T-helper 9 cell (primary cell): ENCODE measurements around the gene SF1.

Experiments
- DNase-seq: peaks from one replicate; pipeline ENCODE4 v3.0.0-alpha.2; 2020

Gene SF1

DNA sequence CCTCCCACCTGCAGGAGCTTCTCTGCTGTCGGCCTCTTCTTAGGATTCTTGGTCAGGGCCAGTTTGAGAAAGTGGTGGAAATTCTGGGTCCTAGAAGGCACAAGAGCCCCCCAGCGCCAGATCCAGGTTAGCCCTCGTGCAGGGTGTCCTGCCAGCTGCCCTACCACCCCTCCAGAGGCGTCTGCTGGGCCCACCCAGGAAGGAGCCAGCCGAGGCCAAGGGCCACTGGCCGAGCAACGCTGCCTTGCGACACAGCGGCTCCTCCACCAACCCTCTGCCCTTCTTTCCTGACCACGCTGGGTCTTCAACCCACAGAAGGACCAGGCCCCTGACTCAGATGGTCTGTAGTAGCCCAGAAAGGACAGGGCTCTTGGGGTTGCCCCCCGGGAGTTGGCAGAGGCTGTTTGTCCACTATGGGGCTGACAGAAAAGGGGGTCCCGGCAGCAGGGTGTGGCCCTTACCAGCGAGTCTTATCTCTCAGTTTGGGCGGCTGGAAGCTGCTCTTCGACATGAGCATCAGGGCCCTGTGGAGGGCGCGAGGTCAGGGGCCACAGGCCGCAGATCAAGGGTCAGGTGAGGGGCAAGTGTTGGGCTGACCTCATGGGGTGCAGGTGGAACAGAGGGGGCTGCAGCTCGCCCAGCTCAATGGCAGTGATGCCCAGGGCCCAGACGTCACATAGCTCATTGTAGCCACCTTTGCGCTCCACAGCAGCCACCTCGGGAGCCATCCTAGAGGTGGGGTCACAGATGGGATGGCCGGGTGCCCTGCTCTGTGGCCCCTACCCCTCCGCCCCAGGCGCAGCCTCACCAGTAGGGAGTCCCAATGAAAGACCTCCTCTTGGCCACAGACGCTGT lies 22.2 kb upstream of the SF1 start:
- no peak for DNase-seq

DNA sequence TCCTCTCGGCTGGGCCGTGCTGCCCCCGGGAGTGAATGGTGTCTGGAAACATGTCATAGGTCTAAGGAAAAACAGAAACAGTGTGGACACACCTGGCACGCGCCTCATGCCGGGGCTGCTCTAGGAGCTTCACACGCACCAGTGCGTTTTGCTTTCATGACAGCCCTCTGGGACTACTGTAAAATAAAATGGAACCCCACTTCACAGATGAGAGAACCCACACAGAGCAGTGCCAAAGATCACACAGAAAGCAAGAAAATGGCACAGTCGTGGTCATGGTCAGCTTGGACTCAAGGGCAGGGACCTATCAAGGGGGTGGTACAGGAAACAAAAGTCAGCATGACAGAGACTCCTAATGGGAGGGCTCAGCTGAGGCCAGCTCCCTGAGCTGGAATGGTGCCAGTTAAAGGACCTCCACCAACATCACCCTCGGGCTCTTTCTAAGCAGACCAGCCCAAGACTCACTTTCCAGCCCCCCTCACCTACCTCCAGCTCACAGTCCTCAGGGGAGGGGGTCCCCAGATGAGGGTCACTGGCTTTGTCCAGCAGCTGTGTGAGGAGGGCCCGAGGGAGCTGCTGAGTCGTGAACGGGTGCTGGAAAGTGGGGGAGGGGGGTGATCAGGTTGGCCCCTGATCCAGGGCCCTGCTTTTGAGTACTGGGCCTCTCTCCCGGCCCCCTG lies 21.4 kb upstream of the SF1 start:
- DNase-seq: no peak

DNA sequence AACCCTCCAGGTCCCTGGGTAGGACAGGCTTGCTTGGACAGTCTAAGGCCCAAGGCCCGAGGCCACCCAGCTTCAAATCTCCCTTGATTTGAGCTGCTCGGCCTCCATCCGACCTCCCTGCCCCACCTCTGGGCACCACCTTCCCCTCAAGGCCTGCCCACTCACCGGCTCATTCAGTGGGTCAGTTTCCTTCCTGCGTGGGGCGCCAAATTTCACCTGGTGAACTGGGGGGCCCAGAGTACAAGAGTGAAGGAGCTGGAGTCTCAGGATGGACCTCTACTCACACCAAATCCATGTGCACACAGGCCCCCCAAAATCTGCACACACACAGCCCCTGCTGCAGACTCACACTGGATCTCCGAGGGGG lies 20.9 kb upstream of the SF1 start:
- no peak for DNase-seq

DNA sequence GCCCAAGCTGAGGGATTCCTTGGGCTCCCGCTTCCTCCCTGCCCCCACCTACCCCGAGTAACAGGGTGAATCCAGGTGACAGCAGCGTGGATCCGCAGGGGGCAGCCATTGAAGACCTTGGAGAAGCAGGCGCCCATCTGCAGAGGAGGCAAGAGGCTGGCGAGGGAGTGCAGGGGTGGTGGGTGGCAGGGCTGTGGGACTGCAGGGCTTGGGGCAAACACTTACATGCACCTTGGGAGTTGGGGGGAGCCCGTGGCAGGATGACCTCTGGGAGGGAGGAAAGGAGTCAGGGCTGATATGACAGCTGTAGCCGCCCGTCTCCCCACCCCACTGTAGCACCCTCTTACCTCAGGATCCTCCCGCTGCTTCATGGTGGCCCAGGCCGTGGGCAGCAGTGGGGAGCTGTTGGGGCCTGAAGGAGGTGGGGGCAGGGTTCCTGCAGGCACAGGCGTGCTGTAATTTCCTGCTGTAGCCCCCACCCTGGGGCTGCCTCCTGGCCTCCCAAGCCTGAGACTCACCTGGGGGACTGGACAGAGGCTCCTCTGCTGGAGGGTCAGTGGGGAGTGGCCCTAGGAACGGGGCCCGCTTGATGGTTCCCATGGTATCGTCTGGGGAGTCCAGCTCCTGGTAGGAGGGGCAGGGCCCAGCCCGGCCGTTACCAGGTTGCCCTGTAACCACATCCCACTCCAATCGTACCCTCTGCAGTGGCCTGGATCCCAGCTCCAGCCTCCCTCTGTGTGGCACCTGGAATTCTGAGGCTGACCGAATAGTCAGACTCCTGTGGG lies 18.6 kb upstream of the SF1 start:
- no peak for DNase-seq

DNA sequence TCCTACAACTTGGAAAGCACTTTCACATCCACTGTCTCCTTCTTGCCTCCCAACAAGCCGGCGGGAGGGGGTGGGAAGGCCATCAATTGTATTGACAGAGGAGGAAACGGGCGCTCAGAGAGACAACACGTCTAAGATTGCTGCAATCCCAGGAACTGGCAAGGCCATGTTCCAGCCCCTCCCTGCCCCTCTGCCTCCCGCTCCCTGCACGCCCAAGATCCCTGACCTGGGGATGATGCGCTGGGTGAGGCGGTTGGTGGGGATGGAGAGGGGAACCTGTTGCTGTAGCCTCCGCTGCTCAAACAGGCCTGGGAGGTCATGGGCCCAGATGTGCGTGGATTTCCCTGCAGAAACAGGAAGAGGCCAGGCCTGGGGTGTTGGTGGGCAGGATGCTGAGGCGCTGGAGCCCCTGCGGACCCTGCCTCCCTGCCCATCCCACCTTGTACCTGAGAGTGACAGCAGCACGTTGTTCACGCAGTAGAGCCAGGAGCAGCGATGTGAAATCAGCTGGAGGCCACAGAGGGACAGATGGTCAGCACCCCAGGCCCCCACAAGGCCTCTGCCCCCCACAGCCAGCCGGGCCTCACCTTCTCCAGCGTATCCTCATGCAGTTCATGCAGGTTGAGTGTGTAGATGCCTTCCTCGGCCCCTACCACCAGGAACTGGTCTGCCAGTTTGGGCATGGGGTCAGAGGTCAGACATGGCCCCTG lies 17.9 kb upstream of the SF1 start:
- no peak for DNase-seq

DNA sequence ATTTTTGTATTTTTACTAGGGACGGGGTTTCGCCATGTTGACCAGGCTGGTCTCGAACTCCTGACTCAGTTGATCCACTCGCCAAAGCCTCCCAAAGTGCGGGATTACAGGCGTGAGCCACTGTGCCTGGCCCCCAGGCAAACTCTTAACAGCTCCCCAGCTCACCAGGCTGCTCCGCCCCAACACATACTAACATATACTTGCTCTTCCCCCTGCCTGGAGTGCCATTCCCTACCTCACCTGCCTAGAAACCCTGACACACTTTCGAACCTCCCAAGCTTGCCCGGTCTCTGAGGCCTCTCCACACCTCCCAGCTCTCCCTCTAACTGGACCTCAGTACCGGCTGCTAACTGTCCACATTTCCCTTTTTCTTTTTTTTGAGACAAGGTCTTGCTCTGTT lies 16.2 kb upstream of the SF1 start:
- no peak for DNase-seq

DNA sequence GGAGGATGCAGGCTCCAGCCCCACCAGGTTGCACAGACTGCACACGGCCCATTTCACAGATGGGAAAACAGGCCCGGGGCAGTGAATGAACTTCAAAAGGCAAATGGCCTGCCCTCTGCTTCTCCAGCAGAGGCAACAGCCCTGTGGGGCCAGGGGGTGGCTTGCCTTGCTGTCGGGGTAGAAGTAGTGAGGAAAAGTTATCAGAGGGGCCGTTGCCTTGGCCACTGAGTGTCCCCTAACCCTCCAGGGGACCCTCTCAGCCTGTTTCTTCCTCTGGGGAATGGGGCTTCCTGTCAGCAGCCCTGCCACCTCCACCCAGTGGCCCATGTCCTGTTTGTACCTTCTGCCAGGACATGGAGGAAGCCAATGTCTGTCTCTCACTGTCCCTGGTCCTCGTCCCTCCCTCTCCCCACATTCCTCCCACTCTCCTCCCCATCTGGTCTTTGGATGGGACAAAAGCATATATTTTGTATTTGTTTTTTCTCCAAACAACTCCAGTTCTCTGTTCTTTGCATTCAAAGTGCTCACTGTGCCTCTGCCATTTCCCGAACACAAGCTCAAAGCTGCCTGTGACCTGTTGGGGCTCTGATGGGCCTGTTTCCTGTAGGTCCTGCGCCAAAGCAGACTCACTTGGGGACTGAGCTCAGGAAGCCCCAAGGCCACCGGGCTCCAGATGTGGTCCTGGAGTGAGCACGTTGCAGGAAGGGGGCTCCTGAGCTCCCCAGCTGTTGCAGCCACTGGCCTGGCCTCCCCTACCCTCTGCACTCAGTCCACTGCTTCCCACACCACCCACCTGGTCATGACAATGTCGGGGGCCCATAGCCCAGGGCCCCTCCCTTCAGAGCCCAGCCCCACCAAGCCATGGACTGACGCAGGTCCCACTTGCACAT lies 15.2 kb upstream of the SF1 start:
- no peak for DNase-seq

DNA sequence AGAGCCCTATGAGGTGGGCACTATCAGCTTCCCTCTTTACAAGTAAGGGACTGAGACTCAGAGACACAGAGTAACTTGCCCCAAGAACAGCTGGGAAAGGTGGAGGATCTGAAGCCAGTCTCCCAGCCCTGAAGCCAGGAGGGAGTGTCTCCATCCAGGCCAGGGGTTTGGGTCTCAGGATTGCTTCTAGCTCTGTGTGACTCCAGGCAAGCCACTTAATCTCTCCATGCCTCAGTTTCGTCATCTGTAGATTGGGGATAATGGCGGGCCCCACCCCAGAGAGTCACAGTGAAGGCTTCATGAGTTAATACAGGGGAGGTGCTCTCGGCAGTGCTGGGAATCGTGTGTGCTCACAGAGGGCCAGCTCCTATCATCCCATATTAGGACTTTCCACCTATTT lies 14.1 kb upstream of the SF1 start:
- no peak for DNase-seq

DNA sequence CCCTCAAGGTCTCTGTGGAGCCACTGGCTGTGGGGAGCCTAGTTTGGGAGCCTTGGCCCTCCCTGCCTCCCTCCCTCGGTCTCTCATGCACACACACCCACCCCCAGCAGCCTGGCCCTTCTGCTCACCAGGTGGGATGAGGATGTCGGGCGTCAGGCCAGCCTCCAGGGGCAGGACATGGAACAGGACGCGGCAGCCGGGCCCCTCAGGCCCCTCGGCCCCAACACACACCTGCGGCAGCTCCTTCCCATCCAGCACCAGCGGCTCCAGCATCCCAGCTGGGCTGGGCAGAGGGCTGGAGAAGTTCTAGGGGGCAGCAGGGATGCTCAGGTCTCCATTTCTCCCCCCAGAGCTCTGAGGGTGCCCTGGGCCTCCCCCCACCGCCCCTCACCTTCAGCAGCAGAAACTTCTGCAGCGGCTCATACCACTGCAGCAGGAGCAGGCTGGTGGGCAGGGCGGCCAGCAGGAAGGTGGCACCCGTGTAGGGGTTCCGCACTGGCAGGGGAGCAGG lies 13.5 kb upstream of the SF1 start:
- DNase-seq: no peak

DNA sequence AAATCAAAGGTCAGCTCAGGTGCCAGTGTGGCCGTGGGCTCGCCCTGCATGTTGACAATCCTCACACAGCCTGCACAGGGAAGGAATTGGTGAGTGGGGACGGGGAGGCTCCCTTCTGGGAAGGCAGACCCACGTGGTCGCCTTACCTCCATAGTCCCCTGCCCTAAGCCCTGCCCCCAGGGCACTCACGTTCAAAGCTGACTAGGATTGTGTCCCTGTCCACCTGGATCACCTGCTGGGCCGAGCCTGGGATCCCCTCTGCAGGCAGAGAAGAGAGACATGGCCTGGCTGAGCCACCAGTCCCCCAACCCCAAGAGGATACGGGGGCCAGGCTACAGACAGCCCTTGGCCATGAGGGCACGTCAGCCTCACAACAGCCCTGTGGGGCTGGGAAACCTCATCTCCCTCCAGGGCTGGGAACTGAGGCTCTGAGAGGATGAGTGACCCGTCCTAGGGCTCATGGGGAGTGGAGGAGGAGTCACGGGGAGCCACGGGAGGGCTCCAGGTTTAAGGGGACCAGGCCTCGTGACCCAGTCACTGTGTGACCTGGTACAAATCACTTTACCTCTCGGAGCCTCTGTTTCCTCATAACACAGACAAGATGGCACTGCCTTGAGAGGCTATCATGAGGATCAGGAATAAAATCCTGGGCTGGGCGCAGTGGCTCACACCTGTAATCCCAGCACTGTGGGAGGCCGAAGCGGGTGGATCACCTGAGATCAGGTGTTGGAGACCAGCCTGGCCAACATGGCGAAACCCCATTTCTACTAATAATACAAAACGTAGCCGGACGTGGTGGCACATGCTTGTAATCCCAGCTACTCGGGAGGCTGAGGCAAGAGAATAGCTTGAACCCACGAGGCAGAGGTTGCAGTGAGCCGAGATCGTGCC lies 12.1 kb upstream of the SF1 start:
- no peak for DNase-seq

DNA sequence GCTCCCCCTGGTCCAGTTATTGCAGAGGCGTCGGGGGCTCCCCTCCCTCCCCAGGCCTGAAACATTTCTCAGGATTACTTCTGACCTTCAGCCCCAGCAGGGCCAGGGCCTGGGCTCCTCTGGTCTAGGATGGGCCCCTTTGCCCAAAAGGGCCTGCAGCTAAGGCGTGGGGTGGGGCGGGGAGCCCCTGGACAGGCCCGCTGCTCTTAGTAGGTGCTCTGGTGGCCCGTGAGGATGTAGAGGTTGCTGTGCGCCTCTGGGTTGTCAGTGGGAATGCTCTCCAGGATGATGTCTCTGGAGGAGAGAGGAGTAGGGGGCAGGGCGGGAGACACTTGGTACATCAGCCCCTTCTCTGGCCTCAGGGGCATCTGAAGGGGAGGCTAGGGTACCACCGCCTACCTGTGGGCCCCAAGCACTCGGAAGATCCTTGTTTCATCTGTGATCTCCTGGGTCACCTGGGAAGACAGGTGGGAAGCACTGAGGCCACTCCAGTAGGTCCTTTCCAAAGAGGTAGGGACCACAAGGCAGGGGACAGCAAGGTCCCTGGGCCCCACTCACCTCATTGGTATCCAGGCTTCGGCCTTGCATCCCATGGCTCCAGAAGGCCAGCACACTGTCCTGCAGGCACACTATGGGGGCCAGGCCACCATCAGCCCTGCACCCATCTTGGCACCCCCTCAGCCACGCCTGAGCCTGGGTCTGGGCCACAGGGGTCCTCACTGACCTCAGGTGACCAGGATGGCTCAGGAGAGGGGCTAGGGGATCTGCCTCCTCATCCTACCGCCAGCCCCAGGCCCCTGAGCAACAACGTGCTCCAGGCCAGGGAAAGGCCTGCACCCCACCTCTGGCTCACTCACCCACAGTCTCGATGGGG lies 11.2 kb upstream of the SF1 start:
- DNase-seq: no peak

DNA sequence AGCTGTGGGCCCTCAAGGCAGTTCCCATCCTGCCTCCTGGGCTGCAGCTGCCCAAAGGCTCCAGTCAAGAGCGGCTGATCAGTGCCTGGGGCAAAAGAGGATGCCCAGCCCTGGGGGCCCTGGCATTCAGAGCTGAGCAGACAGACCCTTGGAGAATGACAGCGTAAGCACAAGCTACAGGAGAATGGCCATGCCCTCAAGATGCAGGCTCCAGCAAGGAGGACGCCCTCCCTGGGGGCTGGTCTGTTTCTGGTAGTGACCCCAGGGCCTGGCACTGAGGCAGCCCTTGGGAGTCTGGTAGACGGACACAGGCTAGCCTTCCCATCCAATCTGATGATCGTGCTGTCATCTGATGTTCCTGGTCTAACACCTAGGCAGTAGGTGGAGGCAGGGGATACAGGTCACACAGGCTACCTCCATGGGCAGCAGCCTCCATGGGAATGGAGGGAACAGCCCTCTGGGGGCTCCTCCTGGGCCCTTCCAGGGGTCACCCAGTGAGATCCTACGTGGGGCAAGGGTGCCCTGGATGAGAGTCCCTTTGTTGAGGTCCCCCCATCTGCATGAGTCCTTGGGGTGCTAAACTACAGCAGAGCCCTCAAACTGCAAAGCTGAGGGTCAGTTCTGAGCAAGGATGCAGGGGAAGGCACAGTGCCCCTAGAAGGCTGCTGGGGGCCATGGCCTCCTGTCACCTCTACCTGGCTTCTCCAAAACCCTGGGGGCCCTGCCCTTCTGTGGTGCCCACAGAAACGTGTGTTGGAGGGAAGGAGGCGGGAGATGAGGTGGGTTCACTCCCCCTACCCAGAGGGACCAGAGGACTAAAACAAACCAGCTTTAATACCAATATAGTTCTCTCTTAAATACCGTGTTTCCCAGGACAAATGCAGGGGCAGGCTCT lies 10.2 kb upstream of the SF1 start:
- no peak for DNase-seq

DNA sequence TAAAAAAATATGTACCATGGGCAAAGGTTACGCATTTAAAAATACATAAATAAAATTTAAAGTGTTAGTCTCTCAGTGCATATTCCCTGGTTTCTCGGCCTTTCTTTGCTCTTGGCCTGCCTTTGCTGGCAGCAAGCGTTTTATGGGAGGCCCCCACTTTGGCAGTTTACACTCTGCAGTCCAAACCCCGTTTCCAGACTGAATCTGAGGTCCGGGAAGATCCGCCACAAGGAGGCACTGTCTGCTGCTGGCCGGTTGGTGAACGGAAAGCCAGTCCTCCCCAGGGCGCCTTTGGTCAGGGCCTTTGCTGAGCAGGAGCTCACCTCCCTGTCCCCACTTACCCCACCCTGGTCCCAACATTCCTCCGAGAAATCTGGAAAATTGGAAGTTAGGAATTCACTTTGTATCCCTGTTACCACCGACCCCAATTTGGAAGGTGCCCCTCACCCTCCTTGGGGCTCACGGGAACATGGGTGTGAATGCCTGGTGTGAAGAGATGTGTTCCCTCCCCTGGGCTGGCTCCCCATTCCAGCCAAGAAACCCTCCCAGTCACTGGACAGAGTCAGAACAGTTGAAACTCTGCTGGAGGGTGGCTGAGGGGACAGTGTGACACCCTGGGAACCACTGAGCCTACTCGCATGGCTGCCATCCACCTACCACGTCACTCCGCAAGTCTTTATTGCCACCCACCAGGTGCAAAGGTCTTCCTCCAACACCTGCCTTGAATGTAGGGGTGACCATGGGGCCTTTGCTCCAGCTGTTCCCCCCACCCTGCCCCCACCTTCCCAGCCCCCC lies 9.4 kb upstream of the SF1 start:
- DNase-seq: peak; percentile 51

DNA sequence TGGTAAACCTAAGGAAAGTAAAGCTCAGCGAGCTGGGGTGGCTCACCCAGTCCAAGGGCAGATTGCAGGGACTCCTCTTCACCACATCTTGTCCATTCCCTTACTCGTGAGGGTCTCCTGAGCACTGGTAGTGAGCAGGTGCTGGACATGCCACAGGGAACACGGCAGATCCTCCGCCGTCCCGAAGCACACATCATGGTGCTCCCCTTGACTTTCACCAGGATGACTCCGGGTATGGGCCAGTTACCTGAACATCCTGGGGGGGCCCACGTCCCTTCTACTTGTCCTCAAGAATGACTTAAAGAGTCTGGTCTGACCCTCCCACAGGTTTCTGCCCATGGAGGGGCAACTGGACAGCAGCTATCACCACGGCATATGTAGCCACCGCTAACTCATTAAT lies 8.0 kb upstream of the SF1 start:
- no peak for DNase-seq

DNA sequence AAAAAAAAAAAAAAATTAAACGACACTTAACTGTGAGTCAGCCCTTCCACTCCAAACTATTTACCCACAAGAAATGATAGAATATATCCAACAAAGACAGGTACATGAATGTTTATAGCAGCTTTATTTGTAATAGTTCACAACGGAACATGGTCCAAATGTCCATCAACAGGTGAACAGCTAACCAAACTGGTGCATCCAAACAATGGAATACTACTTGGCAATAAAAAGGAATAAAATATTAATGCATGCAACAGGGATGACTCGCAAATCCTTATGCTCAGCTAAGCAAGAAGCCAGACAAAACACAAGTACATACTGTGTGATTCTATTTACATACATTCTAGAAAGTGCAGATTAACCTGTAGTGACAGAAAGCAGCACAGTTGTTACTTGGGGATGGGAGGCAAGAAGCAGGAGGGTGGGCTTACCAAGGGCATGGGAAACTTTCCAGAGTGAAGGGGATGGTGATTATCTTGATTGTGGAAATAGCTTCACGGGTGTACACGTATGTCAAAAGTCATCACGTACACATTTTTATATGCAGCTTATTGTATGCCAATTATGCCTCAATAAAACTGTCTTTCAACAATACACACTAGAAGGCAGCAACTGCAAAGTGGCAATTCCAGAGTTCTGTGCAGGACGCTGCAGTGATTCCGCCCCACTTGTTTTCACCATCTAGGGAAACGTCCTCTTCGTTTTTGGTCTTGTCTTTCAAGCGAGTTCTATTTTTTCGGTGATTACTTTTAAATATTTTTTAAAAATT lies 6.7 kb upstream of the SF1 start:
- no peak for DNase-seq

DNA sequence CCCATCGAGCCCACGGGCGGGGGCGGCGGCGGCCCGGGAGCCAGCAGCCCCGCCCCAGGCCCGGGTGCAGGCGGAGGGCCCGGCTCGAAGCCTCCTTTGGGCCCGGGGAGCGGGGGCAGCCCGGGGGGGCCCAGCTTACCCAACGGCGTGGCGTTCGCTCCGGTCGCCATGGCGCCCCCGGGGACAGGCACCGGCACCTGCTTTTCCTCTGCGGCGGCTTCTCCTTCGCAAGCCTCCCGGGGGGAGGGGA lies 194 bp downstream of the SF1 start:
- DNase-seq: no peak
